NCI-H1105 (cell line): ENCODE data around the gene LCN6.
"Not testable (repeated sequence)": the region's sequence is repeated elsewhere in the genome, so short reads cannot be mapped to it uniquely, and the experiment has no call there.

ENCODE experiments used
- DNase-seq: peaks from one replicate; lab custom pipeline; 2025; lab: John Stamatoyannopoulos, UW

Gene LCN6

DNA sequence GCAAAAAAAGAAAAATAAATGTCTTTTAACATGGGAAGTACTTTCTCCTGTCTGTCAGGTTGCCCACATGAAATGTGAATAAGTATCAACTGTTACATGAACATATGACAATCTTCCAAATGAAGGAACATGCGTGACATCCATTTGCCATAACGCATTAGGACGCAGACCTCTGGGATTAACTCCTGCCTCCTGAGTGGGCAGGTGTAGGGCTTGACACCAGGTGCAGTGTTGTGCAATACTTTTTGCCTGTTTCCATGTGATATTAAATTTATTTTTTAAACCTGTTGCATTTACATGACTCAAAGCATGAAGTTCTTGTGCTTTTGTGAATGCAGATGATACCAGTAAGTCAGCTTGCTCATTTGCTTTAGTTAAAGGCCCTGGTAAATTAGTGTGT is 34.1 kb upstream of the LCN6 start:
- DNase-seq = no peak

DNA sequence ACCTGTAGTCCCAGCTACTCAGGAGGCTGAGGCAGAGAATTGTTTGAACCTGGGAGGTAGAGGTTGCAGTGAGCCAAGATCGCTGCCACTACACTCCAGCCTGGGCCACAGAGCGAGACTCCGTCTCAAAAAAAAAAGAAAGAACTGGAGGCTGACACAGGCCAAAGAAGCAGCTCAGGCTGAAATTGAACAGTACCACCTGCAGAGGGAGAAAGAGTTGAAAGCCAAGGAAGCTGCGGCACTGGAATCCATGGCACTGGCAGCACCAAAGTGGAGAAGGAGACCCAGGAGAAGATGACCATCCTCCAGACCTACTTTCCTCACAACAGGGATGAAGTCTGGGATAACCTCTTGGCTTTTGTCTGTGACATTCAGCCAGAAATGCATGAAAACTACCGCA is 31.5 kb upstream of the LCN6 start:
- no peak for DNase-seq

DNA sequence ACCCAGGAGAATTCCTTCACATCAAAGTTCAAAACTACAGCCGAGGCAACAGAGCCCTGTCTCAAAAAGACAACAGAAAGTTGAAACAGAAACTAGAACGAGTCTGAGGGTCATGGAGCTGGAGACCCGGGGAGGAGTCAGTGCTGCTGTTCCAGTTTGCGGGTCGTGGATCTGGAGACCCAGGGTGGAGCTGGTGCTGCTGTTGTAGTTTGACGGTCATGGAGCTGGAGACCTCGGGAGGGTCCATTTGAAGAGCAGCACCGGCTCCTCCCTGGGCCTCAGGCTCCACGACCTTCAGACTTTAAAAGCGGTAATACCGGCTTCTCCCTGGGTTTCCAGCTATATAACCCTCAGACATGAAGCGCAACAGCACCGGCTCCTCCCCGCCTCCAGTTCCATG is 29.0 kb upstream of the LCN6 start:
- DNase-seq = no peak

DNA sequence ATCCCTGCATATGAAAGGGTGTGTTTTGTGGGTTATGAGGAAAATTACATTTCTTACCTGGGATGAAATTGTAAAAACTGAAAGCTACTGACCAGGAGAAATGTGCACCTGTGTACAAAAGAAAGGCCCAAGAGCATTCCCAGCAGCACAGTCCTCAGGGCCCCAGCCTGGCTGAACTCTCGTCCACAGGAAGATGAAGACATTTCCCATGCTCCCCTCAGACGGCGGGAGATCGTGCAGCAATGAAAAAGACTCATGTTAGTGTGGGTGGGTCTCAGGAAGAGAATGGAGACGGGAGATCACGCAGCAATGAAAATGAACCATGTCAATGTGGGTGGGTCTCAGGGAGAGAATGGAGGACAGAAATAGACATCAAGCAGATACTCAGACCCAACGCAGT is 28.6 kb upstream of the LCN6 start:
- no peak for DNase-seq

DNA sequence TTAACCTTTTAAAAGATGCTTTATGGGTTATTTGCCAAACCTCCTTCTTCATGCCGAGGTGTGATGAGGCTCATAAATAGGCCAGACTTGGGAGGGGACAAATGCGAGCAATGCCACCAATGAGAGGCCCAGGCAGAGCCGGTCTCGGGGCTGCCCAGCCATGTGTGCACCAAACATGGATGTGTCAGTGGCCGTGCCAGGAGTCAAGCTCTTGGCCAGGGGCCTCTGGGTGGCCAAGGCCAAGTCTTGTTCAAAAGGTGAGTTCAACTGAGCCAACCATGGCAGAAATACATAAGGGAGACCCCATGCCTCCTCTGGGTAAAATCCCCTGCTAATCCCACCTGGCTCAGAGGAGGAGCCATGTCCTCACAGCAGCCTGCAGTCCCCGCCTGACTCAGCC is 26.9 kb upstream of the LCN6 start:
- no peak for DNase-seq

DNA sequence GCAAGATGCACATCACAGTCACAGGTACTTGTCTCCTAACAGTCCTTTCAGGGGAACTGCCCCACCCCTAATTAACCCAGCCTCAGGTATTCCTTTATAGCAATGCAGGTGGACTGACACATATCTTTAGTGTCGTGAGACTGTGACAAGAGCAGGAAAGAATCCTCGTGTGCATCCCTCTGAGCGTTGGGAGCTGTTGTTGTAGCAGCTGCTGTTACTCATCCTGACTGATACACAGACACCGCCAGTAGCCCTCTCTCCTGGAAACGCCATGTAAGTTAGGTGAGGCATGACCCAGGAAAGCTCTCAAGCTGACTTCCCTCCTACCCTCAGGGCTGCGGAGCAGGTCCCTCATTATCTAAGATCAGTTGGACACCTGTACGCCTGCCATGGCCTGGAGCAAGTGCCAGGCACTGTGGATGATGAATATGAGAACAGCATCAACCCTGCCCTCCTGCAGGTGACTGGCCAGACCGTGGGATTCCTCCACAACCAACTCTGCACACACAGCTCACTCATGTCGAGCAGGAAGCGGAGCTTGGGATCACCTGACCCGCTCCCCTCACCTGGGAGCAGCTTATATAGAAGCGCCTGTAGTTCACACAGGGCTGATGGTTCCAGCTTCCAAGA is 26.2 kb upstream of the LCN6 start:
- no peak for DNase-seq

DNA sequence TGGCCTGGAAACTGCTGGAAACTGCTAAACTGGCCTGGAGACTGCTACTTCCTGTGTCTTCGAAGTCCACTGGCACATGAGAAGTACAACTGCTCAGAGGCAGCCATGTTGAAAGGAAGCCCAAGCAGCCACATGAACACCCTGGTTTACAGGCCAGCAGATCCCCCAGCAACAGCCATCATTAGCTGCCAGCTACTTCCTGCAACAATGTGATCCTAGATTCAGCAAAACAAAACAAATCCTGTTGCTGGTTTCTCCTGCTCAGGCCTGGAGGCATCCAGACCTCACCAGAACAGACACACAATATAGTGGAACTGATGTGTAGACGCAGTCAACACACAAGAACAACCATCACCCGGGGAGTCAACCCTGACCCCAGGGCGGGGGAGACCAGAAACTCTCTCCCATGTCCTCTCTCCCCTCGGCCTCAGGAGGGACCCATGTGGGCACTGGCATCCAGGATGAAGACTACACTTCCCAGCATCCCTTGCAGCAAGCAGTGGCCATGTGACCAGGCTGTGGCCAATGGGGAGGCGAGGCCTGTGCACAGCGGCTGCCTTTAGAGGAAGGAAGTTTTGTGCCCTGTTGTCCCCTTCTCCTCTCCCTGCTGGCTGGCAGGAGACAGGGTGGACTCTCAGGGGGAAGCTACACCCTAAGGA is 25.2 kb upstream of the LCN6 start:
- no peak for DNase-seq

DNA sequence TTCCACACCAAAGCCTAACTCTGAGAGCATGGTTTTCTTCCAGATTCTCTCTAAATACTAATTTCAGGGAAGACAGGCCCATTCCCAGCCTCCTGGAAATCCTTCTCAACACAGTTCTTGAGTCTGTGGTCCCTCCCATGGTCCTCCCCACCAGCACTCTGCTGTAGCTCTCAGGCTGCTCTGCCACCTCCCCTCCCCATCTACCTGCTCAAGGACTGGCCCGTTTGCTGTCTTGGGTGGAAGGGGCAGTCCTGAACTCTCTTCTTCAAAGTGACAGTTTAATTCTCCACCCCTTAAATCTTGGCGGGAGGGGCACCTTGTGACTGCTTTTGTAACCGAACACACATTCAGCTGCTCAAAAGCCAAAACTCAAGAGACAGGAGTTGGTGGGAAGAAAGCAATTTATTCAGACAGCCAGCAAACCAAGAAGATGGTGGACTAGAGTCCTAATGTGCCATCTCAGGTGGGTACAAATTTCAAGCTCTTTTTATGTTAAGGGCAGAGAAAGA is 23.6 kb upstream of the LCN6 start:
- no peak for DNase-seq

DNA sequence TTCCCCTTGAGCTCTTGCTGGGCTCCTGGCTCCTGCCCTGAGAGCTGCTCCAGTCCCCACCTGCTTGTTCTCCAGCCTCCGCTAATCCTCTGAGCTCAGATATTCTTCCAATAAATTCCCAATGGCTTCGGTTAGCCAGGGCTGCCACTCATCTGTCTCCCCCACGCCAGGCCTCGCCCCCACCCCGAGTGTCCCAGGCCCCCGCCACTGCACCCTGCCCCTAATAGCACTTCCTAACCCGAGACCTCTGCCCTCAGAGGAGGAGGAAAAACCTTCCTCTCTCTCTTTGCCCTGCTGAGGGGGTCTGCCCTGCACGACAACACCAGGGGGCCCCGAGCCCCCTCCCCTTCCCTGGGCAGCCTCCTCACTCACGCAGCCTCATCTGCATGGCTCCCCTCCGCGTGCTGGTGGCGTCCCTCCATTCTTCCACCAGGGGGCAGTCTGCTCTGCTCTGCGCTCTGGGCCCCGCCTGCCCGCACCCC is 21.4 kb upstream of the LCN6 start:
- DNase-seq = no peak

DNA sequence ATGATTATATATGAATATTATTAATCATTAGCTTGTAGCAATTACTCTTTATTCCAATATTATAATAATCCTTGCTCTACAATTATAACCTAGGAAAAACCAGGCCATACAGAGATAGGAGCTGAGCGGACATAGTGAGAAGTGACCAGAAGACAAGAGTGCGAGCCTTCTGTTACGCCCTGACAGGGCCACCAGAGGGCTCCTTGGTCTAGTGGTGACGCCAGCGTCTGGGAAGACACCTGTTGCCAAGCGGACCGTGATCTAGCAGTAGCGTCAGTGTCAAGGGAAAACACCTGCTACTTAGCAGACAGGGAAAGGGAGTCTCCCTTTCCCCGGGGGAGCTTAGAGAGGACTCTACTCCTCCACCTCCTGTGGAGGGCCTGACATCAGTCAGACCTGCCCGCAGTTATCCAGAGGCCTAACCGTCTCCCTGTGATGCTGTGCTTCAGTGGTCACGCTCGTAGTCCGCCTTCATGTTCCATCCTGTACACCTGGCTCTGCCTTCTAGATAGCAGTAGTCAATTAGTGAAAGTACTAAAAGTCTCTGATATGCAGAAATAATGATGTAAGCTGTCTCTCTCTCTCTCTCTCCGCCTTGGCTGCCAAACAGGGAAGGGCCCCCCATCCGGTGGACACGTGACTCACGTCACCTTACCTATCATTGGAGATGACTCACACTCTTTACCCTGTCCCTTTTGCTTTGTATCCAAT is 18.2 kb upstream of the LCN6 start:
- DNase-seq = peak; percentile 48

DNA sequence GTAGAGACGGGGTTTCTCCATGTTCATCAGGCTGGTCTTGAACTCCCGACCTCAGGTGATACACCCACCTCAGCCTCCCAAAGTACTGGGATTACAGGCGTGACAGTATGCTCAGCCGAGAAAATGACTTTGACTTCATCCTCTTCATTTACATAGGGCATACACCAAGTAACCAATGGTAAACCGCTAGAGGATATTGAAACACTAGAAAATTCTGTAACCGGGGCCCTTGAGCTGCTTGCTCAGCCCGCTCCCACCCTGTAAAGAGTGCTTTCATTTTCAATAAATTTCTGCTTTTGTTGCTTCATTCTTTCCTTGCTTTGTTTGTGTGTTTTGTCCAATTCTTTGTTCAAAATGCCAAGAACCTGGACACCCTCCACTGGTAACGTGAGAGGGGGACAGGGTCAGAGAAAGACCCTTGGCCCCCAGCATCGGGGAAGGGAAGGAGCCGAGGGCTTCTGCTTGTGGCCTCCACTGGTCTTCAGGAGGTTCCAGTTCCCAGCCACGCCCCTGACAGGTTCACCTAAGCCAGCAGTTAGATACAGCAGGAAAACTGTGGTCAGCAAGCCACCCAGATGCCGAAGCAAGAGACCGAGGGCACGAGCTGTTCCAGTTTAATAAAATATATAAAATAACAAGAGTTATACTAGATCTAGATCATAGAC is 17.6 kb upstream of the LCN6 start:
- DNase-seq = not testable (repeated sequence)

DNA sequence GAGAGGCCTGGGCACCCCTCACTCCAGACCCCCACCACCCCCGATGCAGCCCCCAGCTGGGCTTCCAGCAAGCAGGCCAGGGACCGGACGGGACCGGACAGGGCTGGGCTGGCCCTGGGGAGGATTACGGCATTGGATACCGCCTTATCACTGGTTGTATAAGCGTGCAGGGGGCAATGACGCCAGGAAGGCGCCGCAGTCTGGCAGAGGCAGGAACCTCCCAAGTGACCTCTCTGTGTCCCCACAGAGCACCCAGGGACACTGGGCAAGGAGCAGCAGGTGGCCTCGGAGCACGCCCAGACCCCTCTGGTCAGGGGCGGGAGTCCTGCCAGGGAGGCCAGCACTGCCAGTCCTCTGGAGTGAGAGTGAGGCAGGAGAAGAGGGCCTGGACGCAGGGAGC is 16.7 kb upstream of the LCN6 start:
- DNase-seq = no peak

DNA sequence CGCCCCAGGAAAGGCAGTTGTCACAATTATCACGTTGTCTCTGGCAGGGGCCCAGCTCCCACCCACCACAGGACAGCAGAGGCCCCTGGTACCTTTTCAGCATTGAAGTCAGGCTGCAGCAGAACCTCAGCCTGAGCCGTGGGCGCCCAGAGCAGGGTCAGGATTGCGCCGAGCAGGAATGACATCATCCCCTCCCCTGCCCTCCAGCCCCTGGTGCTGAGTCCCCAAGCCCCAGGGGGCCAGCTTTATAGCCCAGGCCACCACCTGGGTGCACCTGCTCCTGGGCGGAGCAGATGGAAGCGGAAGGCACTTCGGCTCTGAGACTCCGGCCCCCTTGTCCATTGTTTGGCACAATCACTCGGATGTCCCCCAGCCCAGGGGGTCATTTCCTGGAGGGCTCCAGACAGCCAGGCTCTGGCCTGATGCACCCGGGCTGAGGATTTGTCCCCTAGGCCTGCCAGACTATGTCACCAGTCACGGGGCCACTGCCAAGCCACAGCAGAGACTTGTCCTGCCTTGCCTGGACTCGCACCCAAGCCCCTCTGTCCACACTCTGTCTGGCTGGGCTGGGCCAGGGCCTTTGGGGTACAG is 16.1 kb upstream of the LCN6 start, which contains the start of gene LCN15:
TSS of gene LCN15 (minus strand) at position 218 of the 591 bp plus-strand sequence. CDS start at position 188, 30 bp downstream.
- DNase-seq = no peak

DNA sequence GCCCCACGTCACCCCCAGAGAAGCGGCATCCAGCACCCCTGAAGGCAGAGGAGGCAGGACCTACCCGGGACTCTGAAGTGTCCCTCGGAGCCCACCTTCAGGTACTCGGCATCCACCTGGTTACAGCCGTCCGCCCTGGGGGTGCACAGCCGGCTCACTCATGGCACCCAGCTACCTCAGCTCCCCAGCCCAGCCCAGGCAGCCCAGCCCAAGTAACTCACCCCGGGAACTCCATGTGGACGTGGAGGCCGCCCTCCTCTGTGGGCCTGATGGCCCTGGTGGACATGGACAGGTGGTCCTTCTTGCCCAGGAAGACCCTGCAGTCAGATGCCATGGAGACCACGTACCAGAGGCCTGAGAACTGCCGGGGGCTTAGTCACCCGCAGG is 15.3 kb upstream of the LCN6 start:
- no peak for DNase-seq

DNA sequence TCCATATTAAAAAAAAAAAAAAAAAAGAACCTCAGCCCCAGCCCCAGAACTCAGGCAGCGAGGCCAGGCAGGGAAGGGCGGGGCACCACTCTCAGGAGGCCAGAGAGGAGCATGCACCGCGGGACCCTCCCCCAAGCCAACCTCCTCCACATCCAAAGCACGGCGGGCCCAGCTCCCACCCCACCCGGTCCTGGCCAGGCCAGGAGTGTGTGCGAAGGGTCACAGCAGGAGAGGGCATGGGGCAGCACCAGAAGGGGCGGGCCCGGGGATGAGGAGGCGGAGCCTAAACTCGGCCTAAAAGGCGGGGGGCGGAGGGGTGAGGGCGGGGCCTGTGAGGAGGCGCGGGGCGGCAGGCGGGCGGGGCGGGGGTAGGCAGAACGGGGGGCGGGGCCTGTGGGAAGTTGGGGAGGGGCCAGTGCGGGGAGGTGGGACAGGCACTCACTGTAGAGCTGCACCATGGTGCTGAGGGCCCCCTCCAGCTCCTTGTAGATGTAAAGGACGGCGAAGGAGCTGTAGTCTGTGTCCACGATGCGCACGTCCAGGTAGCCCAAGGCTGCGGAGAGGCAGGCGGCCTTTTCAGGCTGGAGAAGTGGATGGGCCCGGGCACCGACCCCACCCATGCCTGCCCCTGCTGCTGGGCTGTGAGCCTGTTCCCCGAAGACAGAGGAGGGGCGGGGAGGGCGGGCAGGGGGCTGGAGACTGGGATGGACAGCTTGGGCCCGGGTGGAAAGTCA is 14.8 kb upstream of the LCN6 start:
- no peak for DNase-seq

DNA sequence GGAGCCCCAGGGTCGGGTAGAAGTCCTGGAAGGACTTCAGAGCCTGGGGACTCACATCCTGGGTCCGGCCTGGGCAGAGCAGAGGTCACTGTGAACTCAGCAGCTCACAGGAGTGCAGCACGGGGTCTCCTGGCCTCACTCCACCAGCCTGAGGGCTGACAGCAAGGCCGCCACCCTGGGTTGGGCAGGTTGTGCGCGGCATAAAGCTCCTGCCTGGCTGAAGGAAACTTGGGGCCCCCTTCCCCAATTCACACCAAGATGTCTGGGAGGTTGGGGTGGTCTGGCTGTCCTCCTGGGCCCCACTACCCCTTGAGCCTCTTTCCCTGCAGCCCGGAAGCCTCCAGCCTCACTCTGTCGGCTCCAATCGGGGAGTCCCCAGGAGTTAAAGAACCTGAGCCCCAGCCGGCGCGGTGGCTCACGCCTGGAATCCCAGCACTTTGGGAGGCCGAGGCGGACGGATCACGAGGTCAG is 13.9 kb upstream of the LCN6 start:
- DNase-seq = no peak

DNA sequence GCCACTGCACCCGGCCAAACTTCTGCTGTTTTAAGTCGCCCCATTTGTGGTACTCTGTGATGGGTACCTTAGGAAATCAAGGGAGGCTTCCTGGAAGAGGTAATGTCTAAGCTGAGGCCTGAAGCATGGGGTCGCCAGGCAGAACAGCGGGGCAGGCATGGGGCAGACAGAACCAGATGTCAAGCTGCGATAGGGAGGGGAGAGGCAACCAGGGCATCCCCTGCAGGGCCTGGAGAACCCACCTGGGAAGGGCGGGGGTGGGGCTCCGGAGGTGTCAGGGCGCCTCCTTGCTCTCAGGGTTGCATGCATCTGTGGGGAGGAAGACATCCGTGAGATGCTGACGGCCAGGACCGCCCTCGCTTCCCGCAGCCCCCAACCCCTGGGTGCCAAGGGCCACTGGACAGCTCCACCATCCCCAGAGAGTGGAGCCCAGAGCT is 13.2 kb upstream of the LCN6 start:
- no peak for DNase-seq

DNA sequence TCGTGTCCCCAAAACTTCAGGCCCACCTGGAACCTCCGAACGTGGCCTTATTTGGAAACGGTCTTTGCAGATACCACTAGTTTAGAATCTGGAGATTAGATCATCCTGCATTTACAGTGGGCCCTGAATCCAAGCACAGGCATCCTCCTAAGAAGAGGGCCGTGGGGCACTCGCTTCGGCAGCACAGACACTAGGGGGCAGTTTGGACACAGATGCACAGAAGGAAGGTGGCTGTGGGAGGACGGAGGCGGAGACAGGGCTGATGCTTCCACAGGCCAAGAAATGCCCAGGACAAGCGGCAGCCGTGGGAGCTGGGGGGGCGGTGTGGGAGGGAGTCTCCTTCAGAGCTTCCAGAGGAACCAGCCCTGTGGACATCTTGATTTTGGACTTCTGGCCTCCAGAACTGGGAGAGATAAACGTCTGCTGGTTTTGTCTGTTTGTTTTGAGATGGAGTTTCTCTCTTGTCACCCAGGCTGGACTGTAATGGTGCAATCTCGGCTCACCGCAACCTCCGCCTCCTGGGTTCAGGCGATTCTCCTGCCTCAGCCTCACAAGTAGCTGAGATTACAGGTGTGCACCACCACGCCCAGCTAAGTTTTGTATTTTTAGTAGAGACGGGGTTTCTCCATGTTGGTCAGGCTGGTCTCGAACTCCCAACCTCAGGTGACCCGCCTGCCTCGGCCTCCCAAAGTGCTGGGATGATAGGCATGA is 12.7 kb upstream of the LCN6 start:
- DNase-seq = not testable (repeated sequence)

DNA sequence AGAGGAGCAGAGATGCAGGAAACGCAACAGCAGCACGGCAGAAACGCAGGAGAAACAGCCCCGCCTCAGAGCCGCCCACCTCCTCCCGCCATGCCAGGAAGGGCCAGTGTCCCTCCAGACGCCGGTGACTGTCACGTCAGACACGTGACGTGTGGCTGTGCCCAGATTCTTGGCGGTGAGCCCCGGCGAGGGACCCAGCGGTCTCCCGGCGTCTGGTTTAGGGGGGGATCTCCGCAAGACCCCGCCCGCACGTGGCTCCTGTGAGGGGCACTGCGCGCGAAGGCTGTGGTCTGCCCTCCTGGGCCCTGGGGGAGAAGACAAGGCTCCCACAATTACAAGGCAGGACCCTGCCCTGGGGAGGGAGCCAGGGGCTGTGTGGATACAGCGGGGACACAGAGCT is 12.1 kb upstream of the LCN6 start:
- DNase-seq = no peak
